NCI-H146 treated with DMSO at 0.1 percent for 48 hours (cell line): ENCODE results near the gene IFI6.
"Not testable (repeated sequence)": the region's sequence is repeated elsewhere in the genome, so short reads cannot be mapped to it uniquely, and the experiment has no call there.

Source experiments
- DNase-seq: peaks from one replicate; lab custom pipeline; 2025; ENCODE audit not compliant: unreplicated experiment; lab: John Stamatoyannopoulos, UW

Gene IFI6

GRCh38 chr1:27652111-27652864 lies 19.7 kb downstream of the IFI6 start:
- DNase-seq = no peak

- DNase-seq = no peak
These were observed 21.3 kb downstream of the IFI6 start for GRCh38 chr1:27650539-27651175.

- no peak for DNase-seq
These were observed 21.8 kb downstream of the IFI6 start for GRCh38 chr1:27650171-27650538.

DNA sequence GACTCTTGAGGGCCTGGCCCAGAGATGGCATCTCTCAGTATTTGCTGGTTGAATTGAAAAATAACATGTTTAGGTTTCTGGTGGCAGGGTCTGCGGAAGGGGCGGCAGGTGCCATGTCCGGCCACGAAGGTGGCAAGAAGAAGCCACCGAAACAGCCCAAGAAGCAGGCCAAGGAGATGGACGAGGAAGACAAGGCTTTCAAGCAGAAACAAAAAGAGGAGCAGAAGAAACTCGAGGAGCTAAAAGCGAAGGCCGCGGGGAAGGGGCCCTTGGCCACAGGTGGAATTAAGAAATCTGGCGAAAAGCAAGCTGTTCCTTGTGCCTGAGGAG lies 22.7 kb downstream of the IFI6 start:
- no peak for DNase-seq

- no peak for DNase-seq
These were observed 23.2 kb downstream of the IFI6 start for GRCh38 chr1:27648602-27649305.

- DNase-seq = no peak
These were observed 24.7 kb downstream of the IFI6 start for GRCh38 chr1:27647328-27647727.

DNA sequence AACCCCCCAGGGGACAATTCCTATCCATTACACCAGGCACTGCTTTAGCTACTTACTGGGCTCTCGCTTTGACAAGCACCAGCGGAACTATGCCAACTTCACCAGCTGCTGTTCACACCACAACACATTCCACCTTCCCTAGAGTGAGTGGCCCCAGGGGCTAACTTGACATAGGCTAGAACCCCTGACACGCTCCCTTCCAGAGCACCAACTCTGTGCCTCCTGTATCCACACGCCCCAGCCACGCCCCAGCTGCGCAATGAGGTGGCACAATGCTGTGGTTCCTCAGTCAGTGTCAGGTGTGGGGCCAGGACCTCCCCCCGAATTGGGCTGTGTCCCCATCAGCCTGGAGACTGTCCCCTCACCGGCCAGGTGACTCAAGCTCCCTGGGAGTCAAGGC lies 25.3 kb downstream of the IFI6 start:
- no peak for DNase-seq

DNA sequence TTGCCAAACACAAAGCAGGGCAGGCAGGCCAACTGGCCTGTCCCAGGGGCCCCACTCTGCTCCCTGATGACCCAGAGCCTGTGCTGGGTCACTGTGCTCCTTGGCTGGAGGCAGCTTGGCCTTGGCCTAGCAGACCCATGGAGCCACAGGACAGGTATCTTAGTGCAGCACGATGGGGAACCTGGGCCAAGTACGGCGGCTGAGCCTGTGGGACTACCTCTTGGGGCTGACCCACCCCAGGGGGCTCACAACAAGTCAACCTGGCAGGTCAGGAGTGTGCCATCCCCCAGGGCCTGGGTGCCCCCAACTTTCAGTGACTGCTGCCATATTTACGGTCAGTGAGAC lies 26.9 kb downstream of the IFI6 start:
- no peak for DNase-seq

DNA sequence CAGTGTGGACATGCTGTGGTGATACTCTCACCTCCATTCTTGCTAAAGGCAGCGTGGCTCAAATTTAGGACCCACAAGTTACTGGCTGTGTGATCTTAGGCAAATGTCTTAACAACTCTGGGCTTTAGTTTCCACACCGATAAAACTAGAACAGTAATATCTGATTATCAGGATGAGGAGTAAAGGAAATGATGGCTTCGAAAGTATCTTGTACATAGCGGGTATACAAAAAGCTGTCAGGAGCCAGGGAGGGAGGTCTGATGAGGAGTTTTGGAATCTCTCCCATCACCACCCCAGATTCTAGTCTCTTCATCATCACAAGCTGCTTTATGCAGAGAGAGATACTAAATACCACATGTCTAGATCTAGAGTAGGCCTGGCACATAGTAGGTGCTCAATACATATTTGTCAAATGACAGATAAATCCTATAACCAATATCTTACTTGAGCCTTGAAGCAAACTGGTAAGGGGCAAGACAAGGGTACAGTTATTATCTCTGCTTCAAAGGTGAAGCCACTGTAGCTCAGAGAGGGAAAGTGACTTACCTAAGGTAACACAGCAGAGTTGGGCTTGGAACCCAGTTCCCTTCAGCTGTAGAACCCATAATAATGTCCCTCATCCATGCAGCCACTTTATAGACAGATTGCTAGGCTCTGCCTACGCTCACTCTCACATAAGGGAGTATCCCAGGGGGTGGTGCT lies 27.5 kb downstream of the IFI6 start:
- no peak for DNase-seq

- DNase-seq = no peak
These were observed 28.2 kb downstream of the IFI6 start for GRCh38 chr1:27643600-27644368.

GRCh38 chr1:27640514-27640913 lies 31.5 kb downstream of the IFI6 start:
- not testable (repeated sequence) for DNase-seq

- no peak for DNase-seq
These were observed 33.2 kb downstream of the IFI6 start for GRCh38 chr1:27638805-27639204.

- no peak for DNase-seq
These were observed 33.8 kb downstream of the IFI6 start for GRCh38 chr1:27638047-27638734.

DNA sequence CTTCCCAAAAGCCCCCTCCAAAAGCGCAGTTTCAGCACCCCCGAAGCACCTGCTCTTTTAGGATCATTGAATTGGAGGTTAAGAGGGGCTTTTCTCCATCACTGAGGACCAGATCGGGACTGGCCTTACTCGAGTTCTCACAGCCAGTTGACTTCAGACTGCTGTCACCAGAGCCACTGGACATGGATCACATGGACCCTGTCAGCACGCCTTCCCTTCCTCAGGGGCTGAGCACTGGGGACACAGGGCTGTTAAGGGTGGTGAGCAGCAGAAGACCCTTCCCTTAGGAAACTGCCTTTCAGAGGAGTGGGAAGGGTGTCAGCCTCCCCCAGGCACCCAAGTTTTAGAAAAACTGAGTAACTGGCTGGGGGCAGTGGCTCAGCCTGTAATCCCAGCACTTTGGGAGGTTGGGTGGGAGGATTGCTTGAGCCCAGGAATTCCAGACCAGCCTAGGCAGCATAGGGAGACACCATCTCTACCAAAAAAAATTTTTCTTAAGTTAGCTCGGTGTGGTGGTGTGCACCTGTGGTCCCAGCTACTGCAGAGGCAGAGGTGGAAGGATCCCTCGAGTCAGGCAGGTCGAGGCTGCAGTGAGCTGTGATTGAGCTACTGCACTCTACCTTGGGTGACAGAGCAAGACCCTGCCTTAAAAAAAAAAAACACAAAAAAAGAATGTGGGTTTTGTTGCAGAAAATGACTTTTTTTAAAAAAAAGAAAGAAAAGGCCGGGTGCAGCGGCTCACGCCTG lies 36.4 kb downstream of the IFI6 start:
- no peak for DNase-seq

GRCh38 chr1:27634985-27635367 lies 37.0 kb downstream of the IFI6 start, which contains the start of gene FGR:
Gene FGR, minus strand, starts transcription at chr1:27635185. Its CDS starts 11,269 bp downstream, at chr1:27623916.
- no peak for DNase-seq

DNA sequence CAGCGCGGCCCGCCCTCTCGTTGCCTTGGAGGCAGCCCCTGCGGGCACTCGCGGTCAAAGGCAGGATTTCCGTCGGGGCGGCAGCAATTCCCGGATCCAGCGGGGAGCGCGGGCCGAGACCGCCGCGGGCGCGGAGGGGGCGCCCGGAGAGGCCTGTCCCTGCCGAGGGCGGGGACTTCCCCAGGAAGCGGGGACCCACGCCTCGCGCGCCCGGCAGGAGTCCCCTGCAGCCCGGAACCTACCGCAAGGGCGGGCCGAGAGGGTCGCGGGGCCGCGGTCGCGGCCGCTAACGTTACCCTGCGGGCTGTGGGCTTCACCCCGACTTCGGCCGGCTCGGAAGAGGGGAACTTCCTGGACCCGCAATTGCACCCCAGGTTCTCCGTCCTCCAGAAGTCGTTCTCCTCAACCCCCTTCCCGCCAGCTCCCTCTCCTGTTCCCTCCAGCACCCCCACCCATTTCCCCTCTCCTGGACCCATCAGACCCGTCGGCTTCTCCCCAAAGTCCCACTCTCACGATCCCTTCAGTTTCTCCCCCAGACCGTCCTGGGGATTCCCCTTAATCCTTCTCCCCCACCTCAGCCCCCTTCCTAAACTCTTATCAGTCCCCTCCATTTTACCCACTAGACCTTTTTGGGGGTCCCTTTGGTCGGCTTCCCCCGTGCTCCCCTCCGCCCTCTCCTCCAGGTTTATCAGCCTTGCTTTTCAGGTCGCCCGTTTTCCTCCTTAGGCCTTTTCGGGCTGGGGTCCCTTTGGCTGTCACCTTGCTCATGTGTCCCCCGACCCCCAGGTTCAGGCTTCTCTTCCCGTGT lies 37.6 kb downstream of the IFI6 start:
- no peak for DNase-seq

DNA sequence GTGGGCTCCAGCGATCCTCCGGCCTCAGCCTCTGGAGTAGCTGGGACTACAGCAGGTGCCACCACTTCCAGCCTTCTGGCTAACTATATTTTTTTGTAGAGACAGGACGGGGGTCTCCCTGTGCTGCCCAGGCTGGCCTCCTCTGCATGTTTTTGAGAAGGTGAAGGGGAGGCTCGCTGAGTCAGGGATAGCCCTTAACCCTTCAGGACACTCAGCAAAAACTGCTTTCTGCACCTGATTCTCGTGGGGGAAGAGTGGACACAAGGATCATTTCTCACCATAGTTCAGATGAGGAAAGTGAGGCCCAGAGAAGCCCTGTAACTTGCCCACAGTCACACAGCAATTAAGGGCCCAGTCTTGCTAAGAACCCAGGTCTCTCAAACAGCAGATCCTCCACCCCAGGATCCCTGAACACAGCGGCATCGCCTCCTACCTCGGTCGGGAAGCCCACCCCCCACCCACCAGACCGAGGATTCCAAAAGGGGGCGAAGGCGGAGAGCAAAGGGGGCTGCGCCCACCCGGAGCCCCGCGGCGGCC lies 38.3 kb downstream of the IFI6 start:
- no peak for DNase-seq

DNA sequence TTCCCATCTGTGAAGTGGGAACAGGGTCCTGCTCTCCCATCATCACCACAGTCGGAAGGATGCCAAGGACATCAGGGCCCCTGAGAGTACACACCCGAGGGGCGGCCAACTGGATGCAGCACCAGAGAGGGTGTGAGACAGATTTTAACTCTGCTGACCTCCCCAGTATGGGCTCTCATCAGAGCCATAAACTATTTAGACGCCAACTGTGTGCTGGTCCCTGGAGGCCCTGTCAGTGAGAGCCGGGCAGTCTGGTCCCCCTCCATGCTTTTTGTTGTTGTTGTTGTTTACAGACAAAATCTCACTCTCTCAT lies 38.7 kb downstream of the IFI6 start:
- no peak for DNase-seq
